GM23248 (cell line): ENCODE data around the gene SLC1A2.

ENCODE experiments used
- EZH2 ChIP-seq: fragments of 200-600 bp; sonication (generic); IDR thresholded peaks from 2 replicates; pipeline ENCODE4 v1.6.1; 2018; ENCODE audit warnings: antibody characterized with exemption, mild to moderate bottlenecking; ENCODE audit not compliant: insufficient read depth, poor library complexity, severe bottlenecking
- EZH2phosphoT487 ChIP-seq: fragments of 200-600 bp; sonication (generic); IDR thresholded peaks from 2 replicates; pipeline ENCODE4 v1.6.1; 2018; ENCODE audit warnings: antibody characterized with exemption, moderate library complexity, mild to moderate bottlenecking, low read depth; ENCODE audit not compliant: insufficient read depth

DNA sequence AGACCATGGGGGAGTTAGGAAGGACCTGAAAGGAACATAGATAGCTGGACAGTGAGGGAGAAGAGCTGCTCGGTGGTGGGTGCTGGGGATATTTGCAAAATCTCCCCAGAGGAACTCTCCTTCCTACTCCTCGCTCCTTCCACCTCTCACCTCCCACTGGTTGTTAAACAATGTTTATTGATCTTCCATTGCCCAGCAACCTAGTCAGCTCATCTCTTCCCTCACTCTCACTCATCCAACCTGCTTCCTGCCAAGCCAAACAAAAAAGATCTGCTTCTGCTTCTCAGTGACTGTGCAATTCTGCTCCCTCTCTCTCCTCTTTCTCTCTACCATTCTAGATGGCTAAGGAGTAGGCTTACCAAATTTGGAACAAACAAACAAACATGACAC is 115.0 kb downstream of the SLC1A2 start:
- TF ChIP-seq EZH2 (no peak), EZH2phosphoT487 (no peak)
